H1 (cell line): ENCODE results near the gene SECISBP2L. TPM values are rescaled to one million over a fixed set of nuclear protein-coding genes. Genes with fewer than 3 reads are reported as not detected.

Experiments
- CTCF ChIA-PET: fragments of 300-600 bp; sonication (Branson Sonifier 250); formaldehyde crosslinking; loops from one replicate; lab custom pipeline; 2021; ENCODE audit not compliant: partially characterized antibody; lab: Charles Lee
- POLR2A ChIA-PET: fragments of 300-600 bp; sonication (Branson Sonifier 250); formaldehyde crosslinking; loops from one replicate; lab custom pipeline; 2021; ENCODE audit warnings: inconsistent platforms; ENCODE audit not compliant: partially characterized antibody; lab: Charles Lee
- DNase-seq, 2 experiments: peaks; one replicate each; pipeline versions ENCODE4 v3.0.0 to v3.0.0-alpha.2; 2010 to 2022; ENCODE audit warnings: low spot score in 2 of 2, low read depth in 1 of 2, mixed read lengths in 1 of 2
- FAIRE-seq: peaks from 2 replicates; lab custom pipeline; 2011; peaks lifted over from hg19 to GRCh38; lab: Jason Lieb, UNC
- H2AFZ ChIP-seq: 2 replicates; pipeline ENCODE4 v1.8.1; 2012; ENCODE audit warnings: low read length, inconsistent platforms
- H2AK5ac ChIP-seq: 2 replicates; pipeline ENCODE4 v1.6.1; 2013; ENCODE audit warnings: low read depth, low read length
- H2BK120ac ChIP-seq: replicated peaks from 2 replicates; pipeline ENCODE3; 2013; ENCODE audit warnings: low read depth, low read length, inconsistent platforms
- H2BK12ac ChIP-seq: 2 replicates; pipeline ENCODE4 v1.6.1; 2013; ENCODE audit warnings: low read depth, low read length
- H2BK15ac ChIP-seq: 2 replicates; pipeline ENCODE4 v1.6.1; 2013; ENCODE audit warnings: low read length
- H2BK20ac ChIP-seq: 2 replicates; pipeline ENCODE4 v1.6.1; 2013; ENCODE audit warnings: low read length
- H2BK5ac ChIP-seq: 2 replicates; pipeline ENCODE4 v1.6.1; 2013; ENCODE audit warnings: low read depth, low read length
- H3K14ac ChIP-seq: 2 replicates; pipeline ENCODE4 v1.6.1; 2013; ENCODE audit warnings: inconsistent platforms; ENCODE audit not compliant: insufficient read length
- H3K18ac ChIP-seq: 2 replicates; pipeline ENCODE4 v1.6.1; 2013; ENCODE audit warnings: low read length; ENCODE audit errors: extremely low read depth
- H3K23ac ChIP-seq: 2 replicates; pipeline ENCODE4 v1.6.1; 2013; ENCODE audit warnings: inconsistent platforms; ENCODE audit not compliant: insufficient read length
- H3K23me2 ChIP-seq: 2 replicates; pipeline ENCODE4 v1.6.1; 2013; ENCODE audit warnings: low read depth, low read length
- H3K27ac ChIP-seq: 2 replicates; pipeline ENCODE4 v1.6.1; 2011; ENCODE audit warnings: low read depth, low read length, inconsistent platforms
- H3K27me3 ChIP-seq, 4 experiments: replicated peaks in 1 of 4; 1 replicate in 1 of 4; 2 replicates in 3 of 4; pipeline versions ENCODE4 v1.6.1 to v1.8.1; 2011 to 2013; ENCODE audit warnings: low read length in 3 of 4, mild to moderate bottlenecking in 3 of 4, inconsistent platforms in 2 of 4, mixed read lengths in 2 of 4, moderate library complexity in 1 of 4; ENCODE audit not compliant: control insufficient read depth in 3 of 4, insufficient read depth in 3 of 4; ENCODE audit errors: extremely low read depth in 1 of 4
- H3K36me3 ChIP-seq, 4 experiments: 2 replicates each; pipeline versions ENCODE4 v1.6.1 to v1.8.1; 2011 to 2013; ENCODE audit warnings: mild to moderate bottlenecking in 4 of 4, low read length in 3 of 4, moderate library complexity in 2 of 4, control low read depth in 1 of 4, inconsistent platforms in 1 of 4; ENCODE audit not compliant: insufficient read depth in 4 of 4, control insufficient read depth in 2 of 4
- H3K4ac ChIP-seq: replicated peaks from 2 replicates; pipeline ENCODE3; 2013; ENCODE audit warnings: low read length, low read depth, mixed read lengths, inconsistent platforms; ENCODE audit not compliant: insufficient read length
- H3K4me1 ChIP-seq, 4 experiments: replicated peaks in 1 of 4; 1 replicate in 1 of 4; 2 replicates in 3 of 4; pipeline versions ENCODE4 v1.6.1 to v1.8.1; 2011 to 2013; ENCODE audit warnings: low read length in 3 of 4, inconsistent platforms in 2 of 4, mixed read lengths in 1 of 4; ENCODE audit not compliant: insufficient read depth in 4 of 4, control insufficient read depth in 3 of 4
- H3K4me2 ChIP-seq, 2 experiments: 2 replicates each; pipeline versions ENCODE4 v1.6.1 to v1.8.1; 2011 to 2013; ENCODE audit warnings: low read depth in 2 of 2, low read length in 2 of 2, control low read depth in 1 of 2, inconsistent platforms in 1 of 2, mild to moderate bottlenecking in 1 of 2; ENCODE audit not compliant: insufficient read depth in 1 of 2
- H3K4me3 ChIP-seq, 4 experiments: fragments of 200-600, 300-600 bp in 1 of 4; sonication (generic), shearing (Covaris generic), sonication (Bioruptor Twin) in 1 of 4; 2 replicates each; pipeline versions ENCODE4 v1.5.1 to v1.8.1; 2011 to 2016; ENCODE audit warnings: low read length in 4 of 4, low read depth in 3 of 4, control low read depth in 2 of 4, inconsistent platforms in 2 of 4, mild to moderate bottlenecking in 2 of 4, mixed read lengths in 1 of 4, moderate library complexity in 1 of 4; ENCODE audit not compliant: insufficient read depth in 2 of 4; ENCODE audit errors: extremely low read depth in 1 of 4
- H3K56ac ChIP-seq: replicated peaks from 2 replicates; pipeline ENCODE3; 2013; ENCODE audit warnings: low read depth, mild to moderate bottlenecking, mixed read lengths, low read length, inconsistent platforms; ENCODE audit not compliant: insufficient read length
- H3K79me1 ChIP-seq: 2 replicates; pipeline ENCODE4 v1.6.1; 2013; ENCODE audit warnings: low read depth, low read length, control low read depth
- H3K79me2 ChIP-seq, 2 experiments: 2 replicates each; pipeline versions ENCODE4 v1.6.1 to v1.8.1; 2012 to 2013; ENCODE audit warnings: low read length in 2 of 2, mild to moderate bottlenecking in 2 of 2, inconsistent platforms in 1 of 2; ENCODE audit not compliant: insufficient read depth in 2 of 2, control insufficient read depth in 1 of 2
- H3K9ac ChIP-seq, 4 experiments: replicated peaks in 1 of 4; 1 replicate in 1 of 4; 2 replicates in 3 of 4; pipeline versions ENCODE4 v1.6.1 to v1.8.1; 2011 to 2013; ENCODE audit warnings: low read depth in 3 of 4, low read length in 3 of 4, control low read depth in 2 of 4, mild to moderate bottlenecking in 2 of 4, moderate library complexity in 2 of 4, inconsistent platforms in 1 of 4; ENCODE audit errors: extremely low read depth in 1 of 4
- H3K9me3 ChIP-seq, 2 experiments: 2 replicates each; pipeline versions ENCODE4 v1.6.1 to v1.8.1; 2012 to 2013; ENCODE audit warnings: mild to moderate bottlenecking in 2 of 2, moderate library complexity in 2 of 2, control low read depth in 1 of 2, inconsistent platforms in 1 of 2, low read depth in 1 of 2, low read length in 1 of 2, mixed read lengths in 1 of 2; ENCODE audit not compliant: insufficient read depth in 2 of 2
- H4K20me1 ChIP-seq, 2 experiments: replicated peaks in 1 of 2; 2 replicates each; pipeline versions ENCODE3 to v1.8.1; 2011 to 2013; ENCODE audit warnings: inconsistent platforms in 2 of 2, low read length in 2 of 2, mild to moderate bottlenecking in 1 of 2; ENCODE audit not compliant: insufficient read depth in 2 of 2, control insufficient read depth in 1 of 2
- H4K5ac ChIP-seq: 2 replicates; pipeline ENCODE4 v1.6.1; 2013; ENCODE audit warnings: low read length, low read depth, mixed read lengths, inconsistent platforms; ENCODE audit not compliant: insufficient read length
- H4K8ac ChIP-seq: 2 replicates; pipeline ENCODE4 v1.8.0; 2013; ENCODE audit warnings: mild to moderate bottlenecking, moderate library complexity, low read length, inconsistent platforms; ENCODE audit not compliant: insufficient read depth; ENCODE audit errors: extremely low read depth
- H4K91ac ChIP-seq: replicated peaks from 2 replicates; pipeline ENCODE3; 2013; ENCODE audit warnings: low read length, mixed read lengths, inconsistent platforms; ENCODE audit not compliant: insufficient read length
- CHD2 ChIP-seq: IDR thresholded peaks from 2 replicates; pipeline ENCODE4 v1.6.1; 2012; ENCODE audit warnings: low read length, improper control_type of control experiment
- GABPA ChIP-seq: IDR thresholded peaks from 2 replicates; pipeline ENCODE4 v1.6.1; 2011; ENCODE audit warnings: mild to moderate bottlenecking, low read length, moderate library complexity, borderline replicate concordance; ENCODE audit not compliant: insufficient read depth
- PHF8 ChIP-seq: fragments of 200-600 bp; sonication (generic); conservative IDR thresholded peaks from 2 replicates; pipeline ENCODE4 v1.7.1; 2012; ENCODE audit warnings: low read depth, mild to moderate bottlenecking, inconsistent platforms, low read length, moderate library complexity
- TAF1 ChIP-seq: IDR thresholded peaks from 2 replicates; pipeline ENCODE4 v1.6.1; 2011; ENCODE audit warnings: mild to moderate bottlenecking, low read depth, low read length
- TCF12 ChIP-seq: IDR thresholded peaks from 2 replicates; pipeline ENCODE4 v1.6.1; 2011; ENCODE audit warnings: low read depth, mild to moderate bottlenecking, low read length
- WGBS, 2 experiments: shearing (Covaris generic) in 1 of 2; methylation state at CpG; one replicate each; pipeline versions ENCODE4 v1.1.6 to v1.1.7; 2013 to 2015; ENCODE audit warnings: low lambda C conversion rate in 2 of 2, mixed read lengths in 2 of 2, inconsistent platforms in 1 of 2, low coverage in 1 of 2, missing lambda C conversion rate in 1 of 2; ENCODE audit not compliant: insufficient replicate concordance in 2 of 2, insufficient coverage in 1 of 2, insufficient read length in 1 of 2; ENCODE audit errors: extremely low coverage in 1 of 2, missing lambda C conversion rate in 1 of 2; 5-methylcytosine and 5-hydroxymethylcytosine counted together
- polyA plus RNA-seq, 7 experiments: library from polyadenylated mRNA; depleted of rRNA in 3 of 7; stranded (reverse) in 5 of 7; unstranded in 2 of 7; fragments of >200 nt in 5 of 7; fragments of 200-250 nt in 2 of 7; gene quantifications; 1 replicate in 5 of 7; 2 replicates in 1 of 7; 4 replicates in 1 of 7; pipeline versions ENCODE4 v1.2.1 to v1.2.3, GENCODE V29; 2011 to 2013; ENCODE audit warnings: missing spikeins in 2 of 7, mixed read lengths in 2 of 7
- total RNA-seq: library from RNA; stranded (reverse); fragmentation: NEBNext Ultra II Directional; extraction: Animal tissue kit (Norgen Biotek cat#: 25700); gene quantifications from 2 replicates; pipeline ENCODE4 v1.2.1, GENCODE V29; 2021

The SECISBP2L gene
- total and polyA plus RNA-seq, 2 of the 8 experiments (the other 6 are each of a cell fraction or from before 2014, with no cell fraction given), result 7.6 to 22.8 TPM

GRCh38 chr15:48992545-48992944 lies 53.7 kb downstream of the SECISBP2L start:
- Histone ChIP-seq H3K23ac (no peak overlapping the region), H2BK20ac (no peak overlapping the region), H2BK120ac (no peak overlapping the region), H3K79me2 (no peaks in the 10 kb centered on the region), H4K8ac (no peak overlapping the region), H3K9ac (no peak overlapping the region), H3K23me2 (no peaks in the 10 kb centered on the region), H2BK15ac (no peak overlapping the region), H3K4me3 (no peak overlapping the region), H2AFZ (no peak overlapping the region), H3K56ac (no peak overlapping the region), H4K91ac (no peak overlapping the region), H3K27ac (no peak overlapping the region), H3K14ac (no peak overlapping the region), H4K5ac (no peak overlapping the region), H3K36me3 (peaks cover 9 to 34% (median 18%) of the 10 kb centered on the region in 4 experiments; a peak in 6 of 8 replicates), H2BK12ac (no peak overlapping the region), H3K9me3 (no peaks in the 10 kb centered on the region), H3K4ac (no peak overlapping the region), H4K20me1 (no peaks in the 10 kb centered on the region), H3K4me2 (no peak overlapping the region), H2BK5ac (no peak overlapping the region), H3K18ac (no peak overlapping the region), H3K79me1 (no peaks in the 10 kb centered on the region), H3K27me3 (no peaks in the 10 kb centered on the region), H2AK5ac (no peak overlapping the region), H3K4me1 (no peaks in the 10 kb centered on the region)
- DNase-seq (no peak), FAIRE-seq (no peak)
- ChIA-PET POLR2A (no interaction called here), CTCF (interaction anchor here (0.7 to 1.2 kb wide), 2 partner anchors 12 to 131 kb away, joined by 3 read pairs; no protein-coding TSS in a partner anchor)
- 100% methylated on average over 1 of the region's 1 CpG; no CpG with 5 or more reads in 1 of the 2 experiments for WGBS, 2 experiments
- TF ChIP-seq TCF12, result no peak
- no peak for TF ChIP-seq CHD2
- no peak for TF ChIP-seq GABPA
- TF ChIP-seq TAF1, result no peak
- TF ChIP-seq PHF8, result no peak
